NCI-H2196 treated with DMSO at 0.1 percent for 48 hours (cell line): ENCODE results near the gene CDCA5.

Source experiments
- DNase-seq: peaks from one replicate; lab custom pipeline; 2025; ENCODE audit not compliant: unreplicated experiment; lab: John Stamatoyannopoulos, UW

Gene CDCA5

GRCh38 chr11:65047581-65048422 is 36.0 kb downstream of the CDCA5 start:
- DNase-seq = no peak

GRCh38 chr11:65045728-65046127 is 38.1 kb downstream of the CDCA5 start:
- no peak for DNase-seq

GRCh38 chr11:65045061-65045460 is 38.8 kb downstream of the CDCA5 start:
- DNase-seq = no peak

- no peak for DNase-seq
Observed at GRCh38 chr11:65043881-65044501, 39.8 kb downstream of the CDCA5 start.

- no peak for DNase-seq
Observed at GRCh38 chr11:65042891-65043290, 40.9 kb downstream of the CDCA5 start.

GRCh38 chr11:65040847-65041622 is 42.8 kb downstream of the CDCA5 start, which contains the start of gene SAC3D1:
Gene SAC3D1 (plus strand): TSS chr11:65041210. CDS start chr11:65041293, 83 bp downstream.
- peak; percentile 95 for DNase-seq

GRCh38 chr11:65040520-65040846 is 43.4 kb downstream of the CDCA5 start:
- no peak for DNase-seq

GRCh38 chr11:65036931-65037330 is 46.9 kb downstream of the CDCA5 start:
- peak; percentile 29 for DNase-seq

- no peak for DNase-seq
Observed at GRCh38 chr11:65035579-65035978, 48.3 kb downstream of the CDCA5 start.

- no peak for DNase-seq
Observed at GRCh38 chr11:65034423-65034822, 49.4 kb downstream of the CDCA5 start.

- DNase-seq = no peak
Observed at GRCh38 chr11:65032216-65032615, 51.6 kb downstream of the CDCA5 start.
